Suprapubic skin (tissue), 4 donors: ENCODE measurements around the gene FLRT3. TPM values are rescaled to one million over a fixed set of nuclear protein-coding genes. Genes with fewer than 3 reads are reported as not detected.

Experiments
- DNase-seq, 2 donors: peaks; one replicate each; pipeline ENCODE4 v3.0.0-alpha.2; 2019; ENCODE audit warnings: low spot score in 2 of 2
- H3K27ac ChIP-seq: fragments of 200-600 bp; sonication (generic); one replicate; pipeline ENCODE4 v1.5.1; 2019
- H3K27me3 ChIP-seq: fragments of 200-600 bp; sonication (generic); one replicate; pipeline ENCODE4 v1.5.1; 2019
- H3K36me3 ChIP-seq: fragments of 200-600 bp; sonication (generic); one replicate; pipeline ENCODE4 v1.5.1; 2019
- H3K4me1 ChIP-seq: fragments of 200-600 bp; sonication (generic); one replicate; pipeline ENCODE4 v1.5.1; 2019
- H3K4me3 ChIP-seq: fragments of 200-600 bp; sonication (generic); one replicate; pipeline ENCODE4 v1.5.1; 2019; ENCODE audit warnings: mild to moderate bottlenecking
- H3K9me3 ChIP-seq: fragments of 200-600 bp; sonication (generic); one replicate; pipeline ENCODE4 v1.5.1; 2019
- EP300 ChIP-seq: sonication (generic); formaldehyde crosslinking; IDR thresholded peaks from one replicate; pipeline ENCODE4 v1.6.1; 2017; ENCODE audit warnings: antibody characterized with exemption
- POLR2A ChIP-seq, 2 donors: fragments of 450-650 bp; IDR thresholded peaks; one replicate each; pipeline ENCODE4 v1.6.1; 2017; ENCODE audit warnings: antibody characterized with exemption in 2 of 2, mild to moderate bottlenecking in 2 of 2, moderate library complexity in 2 of 2
- POLR2AphosphoS5 ChIP-seq, 3 donors: sonication (generic); formaldehyde crosslinking; IDR thresholded peaks; one replicate each; pipeline ENCODE4 v1.6.1; 2017; ENCODE audit warnings: antibody characterized with exemption in 3 of 3
- WGBS: methylation state at CpG from one replicate; pipeline ENCODE4 v1.1.5; 2018; 5-methylcytosine and 5-hydroxymethylcytosine counted together
- total RNA-seq, 4 donors: library from RNA; depleted of rRNA; stranded (reverse); fragments of >200 nt; gene quantifications; one replicate each; pipeline ENCODE4 v1.1.0, GENCODE V29; 2016
- TF ChIP-seq, protein P1 (sequence below), 2 donors: fragments of 200-600 bp in 1 of 2; fragments of 450-650 bp in 1 of 2; sonication (generic) in 1 of 2; IDR thresholded peaks; one replicate each; pipeline ENCODE4 v1.5.1; 2016 to 2019; ENCODE audit warnings: antibody characterized with exemption in 2 of 2, mild to moderate bottlenecking in 1 of 2, moderate library complexity in 1 of 2

FLRT3 gene
- total RNA-seq, 4 donors from 2014 or later, result 10.1 to 36.6 (median 21.9) TPM

DNA sequence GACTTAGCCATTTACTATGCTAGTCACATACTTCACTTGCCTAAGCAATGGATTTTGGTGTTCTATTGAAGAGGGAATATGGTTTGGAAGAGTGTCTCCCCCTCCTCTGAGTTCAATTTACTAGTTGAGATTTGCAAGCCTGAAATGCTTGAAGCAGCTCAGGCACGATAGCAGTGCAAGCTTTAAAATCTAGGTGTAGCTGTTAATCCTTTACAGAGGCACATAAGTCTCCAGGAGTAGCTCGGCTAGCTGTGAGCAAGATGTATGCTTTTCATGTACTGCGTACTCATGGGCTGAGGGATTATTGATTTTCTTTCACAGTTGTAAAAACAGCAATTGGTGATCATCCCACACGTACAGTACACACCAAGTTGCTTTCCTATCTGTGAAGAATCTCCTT is 726 bp downstream of the FLRT3 start:
- H3K27ac ChIP-seq, result peak overlapping the region; percentile 33
- H3K9me3 ChIP-seq, result no peaks in the 10 kb centered on the region
- H3K4me3 ChIP-seq, result peak overlapping the region; percentile 52
- 33% methylated on average over 4 of the region's 4 CpGs for WGBS
- DNase-seq, result no peak
- H3K36me3 ChIP-seq, result no peaks in the 10 kb centered on the region
- H3K27me3 ChIP-seq, result no peaks in the 10 kb centered on the region
- peaks cover 6% of the 10 kb centered on the region for H3K4me1 ChIP-seq
- TF ChIP-seq, protein P1, sequence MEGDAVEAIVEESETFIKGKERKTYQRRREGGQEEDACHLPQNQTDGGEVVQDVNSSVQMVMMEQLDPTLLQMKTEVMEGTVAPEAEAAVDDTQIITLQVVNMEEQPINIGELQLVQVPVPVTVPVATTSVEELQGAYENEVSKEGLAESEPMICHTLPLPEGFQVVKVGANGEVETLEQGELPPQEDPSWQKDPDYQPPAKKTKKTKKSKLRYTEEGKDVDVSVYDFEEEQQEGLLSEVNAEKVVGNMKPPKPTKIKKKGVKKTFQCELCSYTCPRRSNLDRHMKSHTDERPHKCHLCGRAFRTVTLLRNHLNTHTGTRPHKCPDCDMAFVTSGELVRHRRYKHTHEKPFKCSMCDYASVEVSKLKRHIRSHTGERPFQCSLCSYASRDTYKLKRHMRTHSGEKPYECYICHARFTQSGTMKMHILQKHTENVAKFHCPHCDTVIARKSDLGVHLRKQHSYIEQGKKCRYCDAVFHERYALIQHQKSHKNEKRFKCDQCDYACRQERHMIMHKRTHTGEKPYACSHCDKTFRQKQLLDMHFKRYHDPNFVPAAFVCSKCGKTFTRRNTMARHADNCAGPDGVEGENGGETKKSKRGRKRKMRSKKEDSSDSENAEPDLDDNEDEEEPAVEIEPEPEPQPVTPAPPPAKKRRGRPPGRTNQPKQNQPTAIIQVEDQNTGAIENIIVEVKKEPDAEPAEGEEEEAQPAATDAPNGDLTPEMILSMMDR (IDR thresholded peaks at IDR 0.05), result no peak
- TF ChIP-seq EP300, result no peak
- no peak for TF ChIP-seq POLR2A (IDR thresholded peaks at IDR 0.05)
- TF ChIP-seq POLR2AphosphoS5 (IDR thresholded peaks at IDR 0.05), result no peak

DNA sequence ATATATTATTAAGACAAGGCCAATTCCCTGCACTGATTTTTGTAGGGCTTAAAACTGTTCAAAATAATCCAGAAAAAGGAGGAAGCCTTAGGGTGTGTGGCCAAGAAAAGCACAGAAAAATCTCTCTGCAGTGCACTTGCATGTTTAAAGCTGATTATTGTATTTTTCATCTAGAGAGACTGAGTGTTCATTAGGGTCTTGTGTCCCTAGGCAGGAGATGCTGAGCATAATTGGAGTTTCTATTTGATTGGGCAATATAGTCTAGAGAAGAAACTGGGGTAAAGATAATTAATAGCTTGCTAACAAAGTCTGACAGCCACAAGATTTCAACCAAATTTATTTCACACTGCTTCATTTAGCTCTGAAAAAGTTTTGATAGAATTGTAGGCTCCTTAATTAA is 2.4 kb downstream of the FLRT3 start:
- Histone ChIP-seq H3K27me3 (no peaks in the 10 kb centered on the region), H3K4me1 (peaks cover 6% of the 10 kb centered on the region), H3K9me3 (no peaks in the 10 kb centered on the region), H3K27ac (no peak overlapping the region), H3K36me3 (no peaks in the 10 kb centered on the region), H3K4me3 (peak overlapping the region; percentile 52)
- TF ChIP-seq, protein P1 (IDR thresholded peaks at IDR 0.05), result no peak
- TF ChIP-seq POLR2AphosphoS5 (IDR thresholded peaks at IDR 0.05) (no peak), POLR2A (IDR thresholded peaks at IDR 0.05) (no peak), EP300 (no peak)
- no peak for DNase-seq

GRCh38 chr20:14334306-14334930 is 3.0 kb downstream of the FLRT3 start:
- DNase-seq, result no peak
- H3K27ac ChIP-seq, result no peak overlapping the region
- 15% methylated on average over 3 of the region's 3 CpGs for WGBS
- H3K9me3 ChIP-seq, result no peaks in the 10 kb centered on the region
- H3K4me1 ChIP-seq, result peaks cover 6% of the 10 kb centered on the region
- no peaks in the 10 kb centered on the region for H3K27me3 ChIP-seq
- TF ChIP-seq, protein P1 (IDR thresholded peaks at IDR 0.05), result peak in 1 of 2 donors; percentile 18
- TF ChIP-seq POLR2AphosphoS5 (IDR thresholded peaks at IDR 0.05), result no peak
- peak overlapping the region; percentile 52 for H3K4me3 ChIP-seq
- no peaks in the 10 kb centered on the region for H3K36me3 ChIP-seq

DNA sequence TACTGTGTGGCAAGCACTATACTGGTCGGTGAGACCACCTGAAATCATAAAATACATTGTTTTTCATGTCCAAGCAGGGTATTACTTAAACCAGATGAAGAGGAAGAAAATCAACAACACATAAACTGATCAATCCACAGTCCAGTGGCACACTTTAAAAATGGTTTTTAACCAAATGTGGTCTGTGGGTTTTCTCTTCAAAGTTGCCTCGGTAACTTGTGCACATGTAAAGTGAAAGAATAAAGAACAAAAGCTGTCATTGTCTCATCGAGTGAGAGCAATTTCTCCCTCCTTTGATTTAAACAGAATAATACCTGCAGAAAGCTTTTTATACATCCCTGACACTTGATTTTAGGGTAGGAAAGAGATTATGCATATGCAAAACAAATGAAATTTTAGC is 3.7 kb downstream of the FLRT3 start:
- TF ChIP-seq EP300 (no peak), POLR2AphosphoS5 (IDR thresholded peaks at IDR 0.05) (no peak), POLR2A (IDR thresholded peaks at IDR 0.05) (no peak)
- TF ChIP-seq, protein P1 (IDR thresholded peaks at IDR 0.05), result no peak
- H3K9me3 ChIP-seq, result no peaks in the 10 kb centered on the region
- DNase-seq, result no peak
- peak overlapping the region; percentile 11 for H3K4me3 ChIP-seq
- whole genome bisulfite sequencing, result 57% methylated on average over 3 of the region's 3 CpGs
- peaks cover 6% of the 10 kb centered on the region for H3K4me1 ChIP-seq
- no peaks in the 10 kb centered on the region for H3K27me3 ChIP-seq
- H3K36me3 ChIP-seq, result no peaks in the 10 kb centered on the region
- H3K27ac ChIP-seq, result no peak overlapping the region

GRCh38 chr20:14332866-14333265 is 4.5 kb downstream of the FLRT3 start:
- H3K36me3 ChIP-seq, result no peaks in the 10 kb centered on the region
- WGBS, result 75% methylated on average over 2 of the region's 2 CpGs
- peaks cover 6% of the 10 kb centered on the region for H3K4me1 ChIP-seq
- no peak overlapping the region for H3K27ac ChIP-seq
- H3K4me3 ChIP-seq, result no peak overlapping the region
- no peaks in the 10 kb centered on the region for H3K27me3 ChIP-seq
- TF ChIP-seq POLR2A (IDR thresholded peaks at IDR 0.05), result no peak
- TF ChIP-seq POLR2AphosphoS5 (IDR thresholded peaks at IDR 0.05), result no peak
- TF ChIP-seq, protein P1 (IDR thresholded peaks at IDR 0.05), result no peak
- TF ChIP-seq EP300, result no peak
- H3K9me3 ChIP-seq, result no peaks in the 10 kb centered on the region
- DNase-seq, result no peak
